NCI-H1105 treated with DMSO at 0.1 percent for 48 hours (cell line): ENCODE results near the gene POLL.
A peak's percentile ranks its signal among the peaks of the same experiment; 100 is the strongest.

Source experiments
- DNase-seq: peaks from one replicate; lab custom pipeline; 2025; lab: John Stamatoyannopoulos, UW

Gene POLL

GRCh38 chr10:101573885-101574753, 13.9 kb downstream of the POLL start:
- DNase-seq = no peak

GRCh38 chr10:101572785-101573184, 15.3 kb downstream of the POLL start:
- no peak for DNase-seq

- no peak for DNase-seq
Measured at GRCh38 chr10:101572126-101572525, 15.9 kb downstream of the POLL start.

GRCh38 chr10:101571271-101571925, 16.7 kb downstream of the POLL start:
- DNase-seq = no peak

- peak; percentile 21 for DNase-seq
Measured at GRCh38 chr10:101570428-101571270, 17.4 kb downstream of the POLL start.

GRCh38 chr10:101569622-101570427, 18.2 kb downstream of the POLL start:
- DNase-seq = peak; percentile 54

GRCh38 chr10:101569323-101569621, 18.8 kb downstream of the POLL start:
- no peak for DNase-seq

GRCh38 chr10:101568054-101568745, 19.9 kb downstream of the POLL start:
- no peak for DNase-seq

GRCh38 chr10:101567165-101568006, 20.7 kb downstream of the POLL start:
- DNase-seq = no peak

GRCh38 chr10:101566333-101567164, 21.5 kb downstream of the POLL start:
- peak; percentile 34 for DNase-seq

GRCh38 chr10:101565936-101566332, 22.1 kb downstream of the POLL start:
- no peak for DNase-seq

GRCh38 chr10:101565370-101565900, 22.6 kb downstream of the POLL start:
- no peak for DNase-seq

- DNase-seq = no peak
Measured at GRCh38 chr10:101564490-101564991, 23.5 kb downstream of the POLL start.

- no peak for DNase-seq
Measured at GRCh38 chr10:101563497-101564040, 24.5 kb downstream of the POLL start.

GRCh38 chr10:101563007-101563406, 25.1 kb downstream of the POLL start:
- DNase-seq = no peak

- DNase-seq = no peak
Measured at GRCh38 chr10:101562231-101562630, 25.8 kb downstream of the POLL start.

GRCh38 chr10:101561068-101561915, 26.8 kb downstream of the POLL start:
- DNase-seq = peak; percentile 21
